Kidney (tissue), 14 donors: ENCODE measurements around the gene PADI3. TPM values are rescaled to one million over a fixed set of nuclear protein-coding genes. Genes with fewer than 3 reads are reported as not detected.

Source experiments
- DNase-seq, 5 donors: peaks; one replicate each; pipeline ENCODE4 v3.0.0-alpha.2; 2013 to 2020
- FAIRE-seq: peaks from 2 replicates; lab custom pipeline; 2012; peaks lifted over from hg19 to GRCh38; lab: Jason Lieb, UNC
- H3K27ac ChIP-seq, 2 donors: one replicate each; pipeline ENCODE4 v1.7.0; 2013; ENCODE audit warnings: low read depth in 2 of 2, low read length in 2 of 2, inconsistent platforms in 1 of 2
- H3K27me3 ChIP-seq: one replicate; pipeline ENCODE4 v1.7.1; 2013; ENCODE audit warnings: low read length, inconsistent platforms; ENCODE audit not compliant: control insufficient read depth, insufficient read depth
- H3K36me3 ChIP-seq, 3 donors: one replicate each; pipeline versions ENCODE4 v1.7.0 to v1.7.1; 2013; ENCODE audit warnings: low read length in 3 of 3, control low read depth in 1 of 3, inconsistent platforms in 1 of 3; ENCODE audit not compliant: insufficient read depth in 3 of 3, control insufficient read depth in 2 of 3
- H3K4me1 ChIP-seq, 3 donors: one replicate each; pipeline versions ENCODE4 v1.7.0 to v1.7.1; 2013; ENCODE audit warnings: low read length in 3 of 3, inconsistent platforms in 1 of 3, low read depth in 1 of 3; ENCODE audit not compliant: control insufficient read depth in 2 of 3, insufficient read depth in 2 of 3
- H3K4me3 ChIP-seq, 3 donors: one replicate each; pipeline versions ENCODE4 v1.7.0 to v1.8.1; 2013; ENCODE audit warnings: low read length in 3 of 3, control low read depth in 1 of 3, inconsistent platforms in 1 of 3
- H3K9ac ChIP-seq, 3 donors: one replicate each; pipeline versions ENCODE4 v1.7.0 to v1.7.1; 2013; ENCODE audit warnings: low read length in 3 of 3, control low read depth in 1 of 3, inconsistent platforms in 1 of 3
- H3K9me3 ChIP-seq, 3 donors: one replicate each; pipeline versions ENCODE4 v1.7.0 to v1.7.1; 2013; ENCODE audit warnings: low read length in 3 of 3, control low read depth in 1 of 3, inconsistent platforms in 1 of 3; ENCODE audit not compliant: control insufficient read depth in 2 of 3, insufficient read depth in 1 of 3
- CTCF ChIP-seq: IDR thresholded peaks from 3 replicates; pipeline ENCODE4 v1.5.1; 2012; ENCODE audit warnings: mild to moderate bottlenecking, moderate library complexity, borderline replicate concordance; ENCODE audit not compliant: insufficient read depth; ENCODE audit errors: extremely low read depth
- intact Hi-C: fragments of 100-400 bp; cut with DNase I; formaldehyde crosslinking; loops from one replicate; pipeline ENCODE4 v1.11.1; 2022
- polyA plus RNA-seq: library from polyadenylated mRNA; stranded (reverse); fragments of 350-450 nt; fragmentation: Illumina TruSeq; extraction: RNeasy Lipid Tissue Mini Kit (QIAGEN cat#74804); gene quantifications from one replicate; pipeline ENCODE4 v1.2.3, GENCODE V29; 2014; ENCODE audit warnings: low read depth, low replicate concordance; ENCODE audit not compliant: insufficient read depth
- total RNA-seq: library from RNA; stranded (reverse); fragmentation: NEBNext Ultra II Directional; extraction: Animal tissue kit (Norgen Biotek cat#: 25700); gene quantifications from one replicate; pipeline ENCODE4 v1.2.1, GENCODE V29; 2021
- donor health status: control.
- donor health status: control.
- donor health status: control.
- donor health status: control.
- donor health status: control.
- donor health status: DM: yes; HTN: yes; CAD: no.
- donor health status: Normal renal cell carcinoma (clear cell type).

PADI3 gene
- total and polyA plus RNA-seq, 2 donors from 2014 or later: not detected

GRCh38 chr1:17213148-17213781 lies 35.6 kb upstream of the PADI3 start:
- DNase-seq: peak in 2 of 5 donors; percentile 58 to 63
- Histone ChIP-seq H3K27ac (no peak overlapping the region), H3K9ac (no peak overlapping the region), H3K27me3 (no peaks in the 10 kb centered on the region), H3K4me3 (no peak overlapping the region), H3K36me3 (no peaks in the 10 kb centered on the region), H3K4me1 (no peaks in the 10 kb centered on the region), H3K9me3 (no peaks in the 10 kb centered on the region)
- no peak for TF ChIP-seq CTCF
- no peak for FAIRE-seq
- intact Hi-C loops: no loop called here

- no peaks in the 10 kb centered on the region for H3K36me3 ChIP-seq
- H3K4me1 ChIP-seq: no peaks in the 10 kb centered on the region
- intact Hi-C loops: no loop called here
- H3K27me3 ChIP-seq: no peaks in the 10 kb centered on the region
- no peak overlapping the region for H3K9ac ChIP-seq
- DNase-seq: no peak
- no peak for TF ChIP-seq CTCF
- FAIRE-seq: no peak
- H3K9me3 ChIP-seq: no peaks in the 10 kb centered on the region
- H3K4me3 ChIP-seq: no peak overlapping the region
- no peak overlapping the region for H3K27ac ChIP-seq
Measured at GRCh38 chr1:17213782-17214148, 35.1 kb upstream of the PADI3 start.

GRCh38 chr1:17214876-17215544 lies 33.9 kb upstream of the PADI3 start:
- H3K9ac ChIP-seq: no peak overlapping the region
- DNase-seq: no peak
- no peaks in the 10 kb centered on the region for H3K36me3 ChIP-seq
- no peak overlapping the region for H3K4me3 ChIP-seq
- no peak overlapping the region for H3K27ac ChIP-seq
- H3K4me1 ChIP-seq: no peaks in the 10 kb centered on the region
- no peaks in the 10 kb centered on the region for H3K9me3 ChIP-seq
- H3K27me3 ChIP-seq: no peaks in the 10 kb centered on the region
- no peak for FAIRE-seq
- no peak for TF ChIP-seq CTCF
- intact Hi-C loops: no loop called here

GRCh38 chr1:17215545-17215890 lies 33.4 kb upstream of the PADI3 start:
- intact Hi-C loops: no loop called here
- Histone ChIP-seq H3K27me3 (no peaks in the 10 kb centered on the region), H3K9me3 (no peaks in the 10 kb centered on the region), H3K9ac (no peak overlapping the region), H3K36me3 (no peaks in the 10 kb centered on the region), H3K4me3 (no peak overlapping the region), H3K27ac (no peak overlapping the region), H3K4me1 (no peaks in the 10 kb centered on the region)
- DNase-seq: no peak
- no peak for TF ChIP-seq CTCF
- no peak for FAIRE-seq
